ENCODE results near the gene TIAL1. TPM values are rescaled to one million over a fixed set of nuclear protein-coding genes. Genes with fewer than 3 reads are reported as not detected.

The TIAL1 gene
- total and polyA plus RNA-seq, 2 of the 13 experiments (the other 11 are each of a cell fraction or from before 2014, with no cell fraction given) = 31.5 to 148 TPM

- Histone ChIP-seq H3K36me3 (replicated peaks in 1 of 2; ENCODE audit: control insufficient read depth in 1 of 2, insufficient read depth in 2 of 2, low read length in 2 of 2) (no peaks in the 10 kb centered on the region), H3K4me1 (ENCODE audit: insufficient read depth, low read length) (peaks cover 31% of the 10 kb centered on the region), H2AFZ (ENCODE audit: low read length) (no peak overlapping the region), H3K4me3 (replicated peaks in 1 of 3; ENCODE audit: insufficient read depth in 1 of 3, low read depth in 2 of 3, low read length in 3 of 3) (no peak overlapping the region), H4K20me1 (ENCODE audit: insufficient read depth, low read length) (no peaks in the 10 kb centered on the region), H3K79me2 (ENCODE audit: insufficient read depth, low read length) (no peaks in the 10 kb centered on the region), H3K27me3 (ENCODE audit: control insufficient read depth in 1 of 2, insufficient read depth in 2 of 2, low read length in 2 of 2) (peaks cover 6 to 42% of the 10 kb centered on the region in 2 experiments; a peak in 4 of 5 replicates), H3K9ac (ENCODE audit: insufficient read depth, low read depth, low read length) (no peak overlapping the region), H3K27ac (ENCODE audit: extremely low read length, insufficient read depth, low read length) (no peak overlapping the region), H3K9me3 (ENCODE audit: low read length) (no peaks in the 10 kb centered on the region), H3K4me2 (ENCODE audit: low read depth, low read length) (no peak overlapping the region)
- 76% methylated on average over 6 of the region's 6 CpGs for WGBS (ENCODE audit: low lambda C conversion rate)
- DNase-seq (ENCODE audit: low spot score) = no peak
- TF ChIP-seq ZNF839 (CRISPR knock-in tag; IDR thresholded peaks at IDR 0.05; ENCODE audit: borderline replicate concordance) (no peak), PRDM10 (CRISPR knock-in tag; IDR thresholded peaks at IDR 0.05; ENCODE audit: low read depth) (no peak), ATF6 (CRISPR knock-in tag; conservative IDR thresholded peaks at IDR 0.05) (no peak), ZNF562 (CRISPR knock-in tag; IDR thresholded peaks at IDR 0.05; ENCODE audit: borderline replicate concordance) (no peak), GTF2F1 (IDR thresholded peaks at IDR 0.05; ENCODE audit: low read length) (no peak), RFX3 (CRISPR knock-in tag; IDR thresholded peaks at IDR 0.05) (no peak), ZSCAN29 (CRISPR knock-in tag; conservative IDR thresholded peaks at IDR 0.05) (no peak), THAP8 (CRISPR knock-in tag; IDR thresholded peaks at IDR 0.05; ENCODE audit: borderline replicate concordance) (no peak), YEATS4 (CRISPR knock-in tag; IDR thresholded peaks at IDR 0.05; ENCODE audit: borderline replicate concordance) (no peak)
- no TSS peak for BruUV-seq (replicated peaks)
- POLR2A ChIA-PET = no interaction called here
- intact Hi-C loops (cut with micrococcal nuclease; ENCODE audit: unreplicated experiment) = loop anchor here (5.0 kb wide), 1 partner anchor 44 kb away; no protein-coding TSS in a partner anchor
- CTCF ChIA-PET (ENCODE audit: low intra/inter-chr PET ratio, low total read pairs) = no interaction called here
- no peak for FAIRE-seq
- in situ Hi-C loops (cut with HindIII; ENCODE audit: extremely low pct_ligation_motif_present, low pct_unique_long_range_greater_than_20kb) = loop anchor here (5.0 to 25.0 kb wide), 2 partner anchors 39 to 354 kb away; partner anchors contain the start of gene PRDX3
- no peak for ATAC-seq
Measured at GRCh38 chr10:119541046-119541445, 55.7 kb downstream of the TIAL1 start.

Measured in HepG2 (cell line).